ENCODE data around the gene ANKS6.

ANKS6 gene

DNA sequence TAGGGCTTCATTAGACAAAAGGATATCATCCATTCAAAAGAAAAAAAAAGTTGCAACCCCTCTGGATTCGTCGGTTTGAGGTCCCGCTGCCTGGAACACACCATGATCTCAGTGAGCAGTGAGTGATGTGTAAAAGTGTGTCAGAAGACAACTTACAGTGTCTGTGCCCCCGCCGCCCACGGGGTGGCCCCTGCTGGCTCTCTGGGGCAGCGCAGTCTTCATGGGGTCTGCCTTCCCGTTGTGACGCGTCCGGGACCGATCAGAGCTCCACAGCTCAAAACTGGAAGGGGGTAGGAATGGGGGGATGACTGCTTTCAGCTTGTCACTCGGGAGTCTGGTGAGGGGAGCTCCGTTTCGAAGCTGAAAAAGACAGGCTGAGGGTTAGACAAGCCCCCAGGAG lies 22.6 kb downstream of the ANKS6 start:
- DNase-seq (ENCODE audit: low read depth in 2 of 3, low spot score in 1 of 3): no peak

- no peak for DNase-seq (ENCODE audit: low read depth in 2 of 3, low spot score in 1 of 3)
These were observed 23.8 kb downstream of the ANKS6 start for GRCh38 chr9:98772364-98773155.

- no peak for DNase-seq (ENCODE audit: low read depth in 2 of 3, low spot score in 1 of 3)
These were observed 25.0 kb downstream of the ANKS6 start for GRCh38 chr9:98771209-98771874.

DNA sequence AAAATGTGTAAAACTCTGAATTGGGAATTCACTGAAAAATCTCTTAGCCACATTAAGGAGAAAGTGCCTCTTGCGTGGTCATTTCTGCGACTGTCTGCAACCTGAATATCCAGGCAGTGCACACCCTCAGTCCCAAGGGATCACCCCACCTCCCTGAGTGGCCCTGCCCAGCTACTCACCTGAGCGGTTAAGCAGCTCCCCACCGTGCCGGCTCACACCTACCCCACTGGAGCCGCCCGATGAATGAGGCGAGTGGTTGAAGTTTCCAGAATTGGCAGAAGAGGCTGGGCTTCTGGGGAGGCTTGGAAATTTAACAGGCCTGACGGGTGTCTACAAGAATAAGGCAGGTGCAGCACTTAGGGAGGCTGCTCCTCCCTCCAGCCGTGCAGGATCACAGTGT lies 25.6 kb downstream of the ANKS6 start:
- no peak for DNase-seq (ENCODE audit: low read depth in 2 of 3, low spot score in 1 of 3)

DNA sequence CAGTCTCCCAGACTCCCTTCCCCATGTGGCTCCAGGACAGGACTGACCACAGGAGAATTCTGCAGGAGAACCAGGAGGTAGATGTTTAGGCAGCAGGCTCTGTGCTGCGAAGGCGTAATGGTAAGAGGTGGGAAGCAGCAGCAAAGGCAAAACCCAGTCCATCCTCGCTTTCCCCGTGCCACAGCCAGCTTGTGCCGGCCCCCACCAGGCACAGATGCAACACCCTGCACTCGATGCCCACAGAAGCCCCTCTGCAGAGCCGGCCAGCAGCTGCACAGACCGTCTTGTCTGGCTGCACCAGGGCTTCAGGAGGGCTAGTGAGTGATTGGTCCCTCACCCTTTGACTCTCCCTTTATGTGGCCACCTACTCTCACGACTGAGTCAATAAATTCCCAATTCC lies 28.0 kb downstream of the ANKS6 start:
- DNase-seq (ENCODE audit: low read depth in 2 of 3, low spot score in 1 of 3): no peak

DNA sequence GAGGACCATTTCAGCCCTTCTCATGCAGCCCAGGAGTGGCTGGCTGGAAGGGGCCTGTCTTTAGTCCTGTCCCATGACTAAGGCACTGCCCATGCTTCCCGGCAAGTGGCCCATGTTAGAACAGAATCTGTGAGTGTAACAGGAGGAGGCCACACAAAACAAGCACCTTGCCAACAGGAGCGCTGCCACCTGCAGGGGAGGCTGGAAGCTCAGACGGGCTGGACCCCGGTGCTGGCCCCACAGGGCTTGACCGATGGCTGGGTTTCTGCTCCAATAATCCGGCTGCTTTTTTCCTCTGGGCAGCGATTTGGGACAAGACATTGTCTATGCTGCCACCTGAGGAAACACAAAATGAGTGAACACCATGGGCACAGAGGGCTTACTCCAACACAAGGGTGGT lies 28.4 kb downstream of the ANKS6 start:
- DNase-seq (ENCODE audit: low read depth in 2 of 3, low spot score in 1 of 3): no peak

DNA sequence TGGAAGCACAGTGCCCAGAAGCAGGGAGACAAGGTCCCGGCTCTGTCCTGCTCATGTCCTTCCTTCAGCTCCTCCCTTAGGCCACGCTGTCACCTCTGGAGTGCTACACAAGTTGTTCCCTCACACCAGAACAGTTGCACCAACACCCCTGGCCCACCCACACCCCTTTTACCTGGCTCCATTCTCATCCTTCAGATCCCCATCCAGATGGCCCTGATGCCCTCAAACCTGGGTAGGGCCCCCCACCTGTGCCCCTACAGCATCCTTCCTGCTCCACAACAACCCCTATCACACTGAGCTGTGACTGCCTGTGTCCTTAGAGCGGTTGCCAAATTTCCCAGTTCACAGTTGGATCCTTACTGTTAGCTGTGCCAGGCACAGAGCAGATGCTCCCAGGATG lies 29.2 kb downstream of the ANKS6 start:
- no peak for DNase-seq (ENCODE audit: low read depth in 2 of 3, low spot score in 1 of 3)

- no peak for DNase-seq (ENCODE audit: low read depth in 2 of 3, low spot score in 1 of 3)
These were observed 29.8 kb downstream of the ANKS6 start for GRCh38 chr9:98766586-98766985.

DNA sequence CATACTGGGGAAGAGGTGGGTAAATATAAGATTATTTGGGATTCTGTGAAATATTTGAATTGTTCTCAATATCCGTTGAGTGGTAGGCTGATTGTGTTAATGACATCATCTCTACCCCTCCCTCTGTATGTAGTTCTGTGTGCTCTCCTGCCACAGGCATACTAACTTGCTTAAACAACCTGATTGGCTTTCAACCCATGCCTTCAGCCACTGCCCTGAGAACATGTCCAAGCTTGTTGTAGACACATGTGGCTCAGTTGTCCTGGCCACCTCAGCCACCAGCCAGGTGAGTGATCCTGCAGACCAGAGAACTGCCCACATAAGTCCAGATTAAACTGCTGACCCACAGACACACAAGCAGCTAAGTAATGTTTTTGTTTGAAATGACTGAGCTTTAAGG lies 31.1 kb downstream of the ANKS6 start:
- DNase-seq (ENCODE audit: low read depth in 2 of 3, low spot score in 1 of 3): no peak

- no peak for DNase-seq (ENCODE audit: low read depth in 2 of 3, low spot score in 1 of 3)
These were observed 32.2 kb downstream of the ANKS6 start for GRCh38 chr9:98763986-98764745.

GRCh38 chr9:98760231-98760630 lies 36.1 kb downstream of the ANKS6 start:
- DNase-seq (ENCODE audit: low read depth in 2 of 3, low spot score in 1 of 3): no peak

- no peak for DNase-seq (ENCODE audit: low read depth in 2 of 3, low spot score in 1 of 3)
These were observed 41.2 kb downstream of the ANKS6 start for GRCh38 chr9:98755006-98755618.

- no peak for DNase-seq (ENCODE audit: low read depth in 2 of 3, low spot score in 1 of 3)
These were observed 45.1 kb downstream of the ANKS6 start for GRCh38 chr9:98751210-98751609.

DNA sequence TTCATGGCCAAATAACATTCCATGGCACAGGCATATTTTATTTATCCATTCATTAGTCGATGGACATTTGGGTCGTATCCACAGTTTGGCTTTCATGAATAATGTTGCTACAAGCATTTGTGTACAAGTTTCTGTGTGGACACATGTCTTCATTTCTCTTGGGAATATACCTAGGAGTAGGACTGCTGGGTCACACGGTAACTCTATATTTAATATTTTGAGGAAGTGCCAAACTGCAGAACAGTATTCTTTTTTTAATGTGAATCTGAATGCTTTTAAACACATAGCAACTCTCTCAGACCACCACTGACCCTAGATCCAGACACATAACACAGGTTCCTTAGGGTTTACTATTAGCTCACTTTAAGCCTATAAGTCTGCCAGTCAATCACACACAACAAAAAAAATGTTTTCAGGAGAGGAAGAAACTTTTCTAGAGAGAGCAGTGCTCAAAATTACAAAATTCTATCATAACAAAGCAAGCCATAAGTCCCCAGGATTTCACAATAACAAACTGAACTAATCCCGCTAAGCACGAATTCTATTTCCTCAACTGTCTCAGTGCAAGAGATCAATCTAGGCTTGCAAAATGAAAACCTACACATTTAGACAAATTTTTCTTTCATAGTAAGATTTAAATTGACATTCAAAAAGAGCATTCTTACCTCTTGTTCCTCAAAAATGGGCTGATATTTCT lies 45.8 kb downstream of the ANKS6 start:
- DNase-seq (ENCODE audit: low read depth in 2 of 3, low spot score in 1 of 3): no peak

DNA sequence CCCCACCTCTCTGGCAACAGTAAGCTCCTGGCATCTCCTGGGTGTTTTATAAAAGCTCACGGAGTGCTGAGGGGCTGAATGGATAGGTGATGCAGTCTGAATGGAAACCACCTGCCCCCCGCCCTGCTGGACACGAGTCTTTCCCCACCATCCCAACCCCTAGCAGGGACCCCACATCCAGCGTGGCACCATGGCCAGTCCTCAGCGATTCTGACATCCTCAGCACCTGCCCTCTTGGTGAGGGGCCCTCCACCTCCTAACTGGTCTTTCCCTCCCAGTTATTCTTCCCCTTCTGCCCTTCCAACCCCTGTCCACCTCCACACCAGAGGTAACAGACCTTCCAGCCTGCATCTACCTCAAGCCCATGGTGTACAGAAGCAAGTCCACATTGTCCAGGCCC lies 48.9 kb downstream of the ANKS6 start:
- DNase-seq (ENCODE audit: low read depth in 2 of 3, low spot score in 1 of 3): no peak

DNA sequence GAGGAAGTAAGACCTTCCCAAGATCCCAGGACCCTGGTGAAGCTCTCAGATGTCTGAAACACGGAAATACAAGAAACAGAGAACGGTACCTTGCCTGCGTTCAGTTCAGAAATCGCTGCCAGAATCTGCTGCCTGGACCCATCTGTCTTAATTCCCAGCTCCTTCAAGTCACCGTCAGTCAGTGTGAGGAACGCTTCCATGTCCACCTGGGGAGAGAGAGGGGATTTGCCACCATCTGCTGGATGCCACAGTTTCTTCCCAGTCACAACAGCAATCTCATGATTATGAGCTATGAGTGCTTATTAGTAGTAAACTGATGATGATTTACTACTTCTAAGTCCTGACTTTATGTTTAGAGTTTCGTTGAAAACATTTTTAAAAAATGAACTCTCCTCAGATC lies 50.9 kb downstream of the ANKS6 start:
- no peak for DNase-seq (ENCODE audit: low read depth in 2 of 3, low spot score in 1 of 3)

DNA sequence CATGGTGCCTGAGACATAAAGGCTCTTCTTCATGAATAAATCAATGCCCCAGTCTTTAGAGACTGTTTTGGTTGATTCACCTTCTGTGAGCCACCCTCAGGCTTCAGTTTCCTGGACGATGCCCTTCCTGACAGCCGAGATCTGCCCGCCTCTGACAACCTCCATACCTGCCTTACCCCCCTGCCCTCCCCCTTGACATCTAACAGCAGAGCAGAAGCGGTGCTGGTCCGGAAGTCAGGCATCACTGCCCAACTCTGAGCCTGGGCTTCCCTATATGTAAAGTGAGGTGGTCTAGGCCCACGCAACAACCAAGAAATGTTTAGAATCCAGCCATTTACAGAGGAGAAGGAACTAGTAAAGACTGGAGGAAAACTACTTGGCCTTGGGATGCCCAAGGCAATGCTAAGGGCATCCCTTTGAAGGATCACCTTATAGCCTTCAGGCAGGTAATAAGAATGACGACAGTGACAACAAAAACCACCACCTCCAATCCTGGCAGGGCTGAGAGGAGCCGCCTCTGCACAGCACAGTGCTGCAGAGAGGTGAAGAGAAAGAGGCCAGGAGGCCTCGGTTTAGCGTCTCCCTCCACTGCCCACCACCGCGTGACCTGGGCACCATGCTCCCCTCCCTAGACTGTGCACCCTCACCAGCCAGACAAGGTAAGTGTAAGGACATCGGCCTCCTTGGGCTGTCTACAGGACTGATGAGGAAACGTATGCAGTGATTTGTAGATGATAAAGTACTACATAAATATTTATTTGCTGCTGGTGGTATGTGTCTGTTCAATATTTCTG lies 52.3 kb downstream of the ANKS6 start:
- no peak for DNase-seq (ENCODE audit: low read depth in 2 of 3, low spot score in 1 of 3)

- DNase-seq (ENCODE audit: low read depth in 2 of 3, low spot score in 1 of 3): no peak
These were observed 53.0 kb downstream of the ANKS6 start for GRCh38 chr9:98743329-98743728.

DNA sequence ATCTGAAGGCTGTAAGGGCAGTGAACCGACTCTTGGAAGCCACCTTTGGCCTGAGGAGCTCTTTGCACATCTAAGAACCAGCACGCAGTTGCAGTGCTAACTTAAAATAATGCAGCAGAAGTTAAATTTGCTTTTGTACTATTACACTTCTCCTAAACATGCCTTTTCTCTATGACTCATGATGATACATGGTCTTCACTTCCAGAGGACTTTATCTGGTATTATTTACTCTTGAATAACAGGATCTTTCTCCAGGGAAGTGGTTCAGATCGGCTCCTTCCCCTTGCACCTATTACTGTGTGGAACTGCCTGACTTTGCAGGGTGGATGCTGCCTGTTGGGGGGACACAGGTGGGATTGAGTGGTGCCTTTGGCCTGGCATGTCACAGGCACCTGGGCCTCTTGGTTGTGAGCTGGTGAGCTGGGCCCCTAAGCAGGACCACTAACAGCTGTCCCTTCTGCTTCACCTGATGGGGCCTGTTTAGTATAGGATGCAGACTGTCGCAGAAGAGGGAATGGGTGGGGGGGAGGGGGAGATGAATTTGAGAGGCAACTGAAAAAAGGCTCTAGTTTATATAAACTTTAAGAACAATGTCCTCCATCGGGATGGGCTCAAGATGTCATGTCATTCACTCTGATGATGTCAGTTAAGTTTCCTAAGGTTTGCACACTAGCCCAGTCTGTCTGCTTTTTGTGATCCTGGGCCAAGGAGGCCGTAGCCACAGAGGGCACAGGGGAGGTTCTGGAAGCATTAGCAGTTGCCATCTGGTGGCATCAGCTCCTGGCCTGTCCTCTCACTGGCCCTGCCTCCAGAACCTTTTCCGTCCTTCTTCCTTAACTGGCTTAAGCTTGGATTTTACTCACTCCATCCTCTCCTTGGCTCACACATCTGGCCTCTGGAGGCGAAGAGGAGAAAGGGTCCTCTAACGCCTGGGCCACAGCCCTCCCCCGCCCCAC lies 53.8 kb downstream of the ANKS6 start:
- DNase-seq (ENCODE audit: low read depth in 2 of 3, low spot score in 1 of 3): no peak

All from stimulated activated CD4-positive, alpha-beta T cell treated with anti-CD3 and anti-CD28 coated beads, Interleukin-12 subunit alpha, Interleukin-12 subunit beta, amount 100 ng/mL, for 48 hours (primary cell).